Neural progenitor cell (in vitro differentiated cells): ENCODE results near the gene RFPL3. TPM values are rescaled to one million over a fixed set of nuclear protein-coding genes. Genes with fewer than 3 reads are reported as not detected.

ENCODE experiments used
- DNase-seq: peaks from one replicate; pipeline ENCODE4 v3.0.0-alpha.2; 2016; ENCODE audit warnings: low spot score
- H2AFZ ChIP-seq: fragments of 200-600 bp; sonication (generic); replicated peaks from 2 replicates; pipeline ENCODE4 v1.6.1; 2016; ENCODE audit warnings: antibody characterized with exemption
- H3F3A ChIP-seq: fragments of 200-600 bp; sonication (generic); 2 replicates; pipeline ENCODE4 v1.6.1; 2016; ENCODE audit warnings: antibody characterized with exemption, low read depth
- H3K27ac ChIP-seq: fragments of 200-600 bp; sonication (generic); 2 replicates; pipeline ENCODE4 v1.5.1; 2016; ENCODE audit warnings: mild to moderate bottlenecking
- H3K27me3 ChIP-seq: fragments of 200-600 bp; sonication (generic); 2 replicates; pipeline ENCODE4 v1.6.1; 2016; ENCODE audit warnings: mild to moderate bottlenecking, moderate library complexity
- H3K36me3 ChIP-seq: fragments of 200-600 bp; sonication (generic); 2 replicates; pipeline ENCODE4 v1.5.1; 2016
- H3K4me1 ChIP-seq: fragments of 200-600 bp; sonication (generic); 2 replicates; pipeline ENCODE4 v1.6.1; 2016; ENCODE audit warnings: mixed run types
- H3K4me2 ChIP-seq: fragments of 200-600 bp; sonication (generic); 2 replicates; pipeline ENCODE4 v1.6.1; 2016
- H3K4me3 ChIP-seq: fragments of 200-600 bp; sonication (generic); 2 replicates; pipeline ENCODE4 v1.5.1; 2016
- H3K79me2 ChIP-seq: fragments of 200-600 bp; sonication (generic); 2 replicates; pipeline ENCODE4 v1.6.1; 2016; ENCODE audit warnings: low read depth
- H3K9ac ChIP-seq: fragments of 200-600 bp; sonication (generic); 2 replicates; pipeline ENCODE4 v1.6.1; 2016
- H3K9me3 ChIP-seq: fragments of 200-600 bp; sonication (generic); 2 replicates; pipeline ENCODE4 v1.5.1; 2016; ENCODE audit warnings: low read depth
- H4K20me1 ChIP-seq: fragments of 200-600 bp; sonication (generic); 2 replicates; pipeline ENCODE4 v1.6.1; 2016; ENCODE audit warnings: low read depth
- H3K27ac Mint-ChIP-seq: 3 replicates; pipeline ENCODE4 v1.8.0; 2021; ENCODE audit warnings: mixed read lengths
- H3K27me3 Mint-ChIP-seq: 2 replicates; pipeline ENCODE4 v1.8.0; 2022; ENCODE audit warnings: low read depth, mild to moderate bottlenecking, inconsistent platforms, moderate library complexity, mixed read lengths; ENCODE audit not compliant: insufficient read depth
- H3K36me3 Mint-ChIP-seq: 3 replicates; pipeline ENCODE4 v1.8.0; 2021; ENCODE audit warnings: mixed read lengths
- H3K4me1 Mint-ChIP-seq: 3 replicates; pipeline ENCODE4 v1.8.0; 2021; ENCODE audit warnings: mixed read lengths
- H3K4me3 Mint-ChIP-seq: 3 replicates; pipeline ENCODE4 v1.8.0; 2021; ENCODE audit warnings: mild to moderate bottlenecking, moderate library complexity, mixed read lengths
- H3K9me3 Mint-ChIP-seq: 3 replicates; pipeline ENCODE4 v1.8.0; 2020; ENCODE audit warnings: mixed read lengths
- CTCF ChIP-seq: fragments of 200-600 bp; sonication (generic); IDR thresholded peaks from 2 replicates; pipeline ENCODE4 v1.5.1; 2017; ENCODE audit warnings: antibody characterized with exemption, mild to moderate bottlenecking
- EZH2 ChIP-seq: fragments of 200-600 bp; sonication (generic); IDR thresholded peaks from 2 replicates; pipeline ENCODE4 v1.6.1; 2017; ENCODE audit warnings: antibody characterized with exemption, mild to moderate bottlenecking, moderate library complexity
- EZH2phosphoT487 ChIP-seq: fragments of 200-600 bp; sonication (generic); IDR thresholded peaks from 2 replicates; pipeline ENCODE4 v1.6.1; 2017; ENCODE audit warnings: antibody characterized with exemption
- total RNA-seq: library from RNA; depleted of rRNA; stranded (reverse); fragments of >200 nt; gene quantifications from 2 replicates; pipeline ENCODE4 v1.2.3, GENCODE V29; 2015; ENCODE audit warnings: low replicate concordance

RFPL3 gene
- total RNA-seq, 1 donor from 2014 or later, result not detected

- H3K9me3 Mint-ChIP-seq, result no peaks in the 10 kb centered on the region
- H3K36me3 Mint-ChIP-seq, result no peaks in the 10 kb centered on the region
- no peak for DNase-seq
- H2AFZ ChIP-seq, result no peak overlapping the region
- H3K27ac Mint-ChIP-seq, result peak overlapping the region; percentile 44
- H3K4me3 ChIP-seq, result no peak overlapping the region
- no peaks in the 10 kb centered on the region for H3K79me2 ChIP-seq
- H3K36me3 ChIP-seq, result no peaks in the 10 kb centered on the region
- H3K4me3 Mint-ChIP-seq, result no peak overlapping the region
- H3K27me3 Mint-ChIP-seq, result peaks cover 2% of the 10 kb centered on the region
- no peaks in the 10 kb centered on the region for H4K20me1 ChIP-seq
- peaks cover 19% of the 10 kb centered on the region for H3K4me1 Mint-ChIP-seq
- H3K27ac ChIP-seq, result no peak overlapping the region
- H3F3A ChIP-seq, result no peaks in the 10 kb centered on the region
- no peaks in the 10 kb centered on the region for H3K9me3 ChIP-seq
- TF ChIP-seq EZH2 (no peak), CTCF (no peak), EZH2phosphoT487 (no peak)
- H3K4me1 ChIP-seq, result peaks cover 11% of the 10 kb centered on the region
- no peak overlapping the region for H3K9ac ChIP-seq
- no peaks in the 10 kb centered on the region for H3K27me3 ChIP-seq
- no peak overlapping the region for H3K4me2 ChIP-seq
These were observed 19.0 kb downstream of the RFPL3 start for GRCh38 chr22:32376681-32377080.

DNA sequence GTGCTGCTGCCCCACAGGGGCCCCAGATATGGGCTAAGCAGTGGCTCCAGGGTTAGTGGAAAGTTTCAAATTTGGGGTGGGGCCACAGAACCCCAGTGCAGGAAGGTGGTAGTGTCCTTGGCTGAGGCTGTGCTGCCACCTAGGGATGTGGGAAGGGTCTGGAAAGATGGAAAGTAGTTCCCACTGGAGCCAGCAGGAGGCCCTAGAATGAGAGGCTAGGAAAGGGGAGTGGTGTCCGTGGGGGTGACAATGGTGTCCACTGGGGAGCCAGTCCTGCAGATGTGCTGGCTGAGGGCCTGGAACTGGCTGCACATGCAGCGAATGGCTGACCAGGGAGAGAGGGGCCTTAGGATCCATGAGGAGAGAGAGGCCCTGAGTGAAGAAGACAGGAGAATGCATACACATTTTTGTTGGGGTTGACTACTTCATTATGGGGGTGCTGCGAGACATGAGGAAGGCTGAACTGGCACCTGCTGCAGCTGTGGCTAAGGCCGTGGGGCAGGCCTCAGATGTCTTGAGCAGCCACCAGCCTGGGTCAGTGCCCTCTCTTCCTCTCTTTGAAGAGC, 21.1 kb downstream of the RFPL3 start:
- Mint-ChIP-seq H3K4me3 (no peak overlapping the region), H3K36me3 (no peaks in the 10 kb centered on the region), H3K9me3 (no peaks in the 10 kb centered on the region), H3K27me3 (peaks cover 2% of the 10 kb centered on the region), H3K27ac (no peak overlapping the region), H3K4me1 (peaks cover 19% of the 10 kb centered on the region)
- H3K4me1 ChIP-seq, result peaks cover 11% of the 10 kb centered on the region
- peak; percentile 85 for DNase-seq
- H3K9me3 ChIP-seq, result no peaks in the 10 kb centered on the region
- H3K79me2 ChIP-seq, result no peaks in the 10 kb centered on the region
- H3K4me3 ChIP-seq, result no peak overlapping the region
- H2AFZ ChIP-seq, result peak overlapping the region; percentile 27
- H3K27ac ChIP-seq, result no peak overlapping the region
- H3K9ac ChIP-seq, result no peak overlapping the region
- no peaks in the 10 kb centered on the region for H4K20me1 ChIP-seq
- no peaks in the 10 kb centered on the region for H3K27me3 ChIP-seq
- H3K4me2 ChIP-seq, result no peak overlapping the region
- no peaks in the 10 kb centered on the region for H3F3A ChIP-seq
- TF ChIP-seq CTCF (peak; percentile 97), EZH2 (no peak)
- no peaks in the 10 kb centered on the region for H3K36me3 ChIP-seq

DNA sequence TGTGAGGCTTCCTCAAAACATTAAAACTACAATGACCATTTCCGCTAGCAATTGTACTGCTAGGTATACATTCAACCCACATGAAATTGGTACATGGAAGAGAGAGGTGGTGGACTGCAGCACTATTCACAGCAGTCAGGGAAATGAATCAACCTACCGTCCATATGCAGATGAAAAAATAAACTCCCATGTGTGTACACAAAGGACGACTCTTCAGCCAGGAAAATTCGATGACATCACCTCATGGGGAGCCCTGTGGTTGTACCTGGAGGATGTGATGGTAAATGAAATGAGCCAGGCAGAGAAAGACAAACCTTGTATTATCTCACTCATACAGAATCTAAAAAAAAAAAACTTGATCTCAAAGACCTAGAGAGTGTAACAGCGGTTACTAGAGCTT, 23.3 kb downstream of the RFPL3 start:
- Histone ChIP-seq H3K36me3 (no peaks in the 10 kb centered on the region), H3K4me1 (peaks cover 11% of the 10 kb centered on the region), H3K79me2 (no peaks in the 10 kb centered on the region), H3K4me2 (no peak overlapping the region), H2AFZ (no peak overlapping the region), H4K20me1 (no peaks in the 10 kb centered on the region), H3F3A (no peaks in the 10 kb centered on the region), H3K27ac (no peak overlapping the region), H3K9me3 (no peaks in the 10 kb centered on the region), H3K9ac (no peak overlapping the region), H3K27me3 (no peaks in the 10 kb centered on the region), H3K4me3 (no peak overlapping the region)
- Mint-ChIP-seq H3K36me3 (peaks cover 3% of the 10 kb centered on the region), H3K4me3 (no peak overlapping the region), H3K4me1 (peaks cover 19% of the 10 kb centered on the region), H3K27me3 (peaks cover 2% of the 10 kb centered on the region), H3K9me3 (no peaks in the 10 kb centered on the region), H3K27ac (no peak overlapping the region)
- no peak for TF ChIP-seq EZH2phosphoT487
- TF ChIP-seq EZH2, result no peak
- no peak for TF ChIP-seq CTCF
- no peak for DNase-seq
